HG02642 (cell line): Measurements from ENCODE around the gene KCNQ1OT1.

ENCODE experiments used
- ATAC-seq: cut with Tn5 transposase; IDR thresholded peaks from one replicate; pipeline ENCODE4 v1.9.1; 2021; ENCODE audit warnings: mild to moderate bottlenecking; ENCODE audit not compliant: unreplicated experiment, poor library complexity

KCNQ1OT1 gene

DNA sequence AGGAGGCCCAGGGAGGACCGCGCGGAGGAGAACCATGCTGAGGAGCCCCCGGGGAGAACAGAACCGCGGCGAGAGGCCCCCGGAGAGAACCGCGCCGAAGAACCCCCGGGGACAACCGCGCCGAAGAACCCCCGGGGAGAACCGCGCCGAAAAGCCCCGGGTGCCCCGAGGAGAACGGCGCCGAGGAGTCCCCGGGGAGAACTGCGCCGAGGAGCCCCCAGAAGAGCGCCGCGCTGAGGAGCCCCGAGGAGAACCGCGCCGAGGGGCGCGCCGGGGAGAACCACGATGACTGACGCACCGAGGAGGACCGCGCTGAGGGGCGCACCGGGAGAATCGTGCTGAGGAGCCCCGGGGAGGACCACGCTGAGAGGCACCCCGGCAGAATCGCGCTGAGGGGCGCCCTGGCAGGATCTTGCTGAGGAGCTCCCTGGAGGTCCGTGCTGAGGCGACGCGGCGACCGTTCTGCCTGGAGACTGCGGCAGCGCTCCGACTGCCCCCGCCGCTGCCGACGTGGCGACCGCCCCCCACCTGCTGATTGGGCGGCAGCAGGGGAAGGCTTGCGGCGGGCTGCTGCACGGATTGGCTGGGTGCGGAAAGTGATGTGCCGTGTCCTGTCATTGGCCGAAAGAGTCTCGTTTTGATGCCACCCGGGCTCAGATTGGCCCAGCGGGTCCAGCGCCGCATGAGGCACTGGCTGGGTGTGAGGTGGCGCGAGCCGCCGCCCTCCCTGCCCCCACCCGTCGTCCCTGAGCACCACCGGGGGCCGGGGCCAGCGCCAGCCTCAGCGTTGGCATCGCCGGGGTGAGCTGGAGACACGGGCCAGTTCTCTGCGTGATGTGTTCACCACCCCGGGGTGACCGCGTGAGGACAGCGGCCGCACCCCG is at the start of gene KCNQ1OT1:
Gene KCNQ1OT1 (minus strand): TSS at position 464 of the 884 bp plus-strand sequence.
- peak; percentile 91 for ATAC-seq

GRCh38 chr11:2748814-2749554 is 49.2 kb upstream of the KCNQ1OT1 start:
- no peak for ATAC-seq

GRCh38 chr11:2748061-2748813 is 48.4 kb upstream of the KCNQ1OT1 start:
- ATAC-seq, result no peak

- ATAC-seq, result no peak
Measured at GRCh38 chr11:2747248-2748027, 47.6 kb upstream of the KCNQ1OT1 start.

- ATAC-seq, result no peak
Measured at GRCh38 chr11:2746401-2747247, 46.8 kb upstream of the KCNQ1OT1 start.

- ATAC-seq, result no peak
Measured at GRCh38 chr11:2745511-2745910, 45.7 kb upstream of the KCNQ1OT1 start.

DNA sequence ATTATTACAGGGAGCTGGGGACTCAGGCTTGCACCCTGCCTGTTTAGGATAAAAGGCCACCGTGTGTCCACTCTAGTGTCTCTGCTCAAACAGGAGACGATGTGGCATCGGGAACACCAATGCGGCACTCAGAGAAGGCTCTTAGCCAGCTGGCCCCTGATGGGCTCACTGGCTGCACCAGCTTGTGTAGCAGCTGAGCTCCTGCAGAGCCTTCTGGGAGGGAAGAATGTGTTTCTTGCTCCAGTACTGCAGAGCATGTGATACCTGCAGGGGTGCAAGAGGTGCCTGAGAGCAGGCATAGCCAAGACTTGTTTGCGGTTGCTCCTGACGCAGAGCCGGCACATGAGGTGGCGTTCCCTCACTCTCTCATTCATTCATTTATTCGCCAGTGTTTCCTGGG is 44.4 kb upstream of the KCNQ1OT1 start:
- no peak for ATAC-seq

GRCh38 chr11:2743427-2744110 is 43.8 kb upstream of the KCNQ1OT1 start:
- no peak for ATAC-seq

- no peak for ATAC-seq
Measured at GRCh38 chr11:2742611-2743426, 43.0 kb upstream of the KCNQ1OT1 start.

- ATAC-seq, result no peak
Measured at GRCh38 chr11:2742201-2742600, 42.4 kb upstream of the KCNQ1OT1 start.

- ATAC-seq, result no peak
Measured at GRCh38 chr11:2741377-2742131, 41.8 kb upstream of the KCNQ1OT1 start.

- no peak for ATAC-seq
Measured at GRCh38 chr11:2741006-2741376, 41.2 kb upstream of the KCNQ1OT1 start.

- no peak for ATAC-seq
Measured at GRCh38 chr11:2740275-2740940, 40.6 kb upstream of the KCNQ1OT1 start.

DNA sequence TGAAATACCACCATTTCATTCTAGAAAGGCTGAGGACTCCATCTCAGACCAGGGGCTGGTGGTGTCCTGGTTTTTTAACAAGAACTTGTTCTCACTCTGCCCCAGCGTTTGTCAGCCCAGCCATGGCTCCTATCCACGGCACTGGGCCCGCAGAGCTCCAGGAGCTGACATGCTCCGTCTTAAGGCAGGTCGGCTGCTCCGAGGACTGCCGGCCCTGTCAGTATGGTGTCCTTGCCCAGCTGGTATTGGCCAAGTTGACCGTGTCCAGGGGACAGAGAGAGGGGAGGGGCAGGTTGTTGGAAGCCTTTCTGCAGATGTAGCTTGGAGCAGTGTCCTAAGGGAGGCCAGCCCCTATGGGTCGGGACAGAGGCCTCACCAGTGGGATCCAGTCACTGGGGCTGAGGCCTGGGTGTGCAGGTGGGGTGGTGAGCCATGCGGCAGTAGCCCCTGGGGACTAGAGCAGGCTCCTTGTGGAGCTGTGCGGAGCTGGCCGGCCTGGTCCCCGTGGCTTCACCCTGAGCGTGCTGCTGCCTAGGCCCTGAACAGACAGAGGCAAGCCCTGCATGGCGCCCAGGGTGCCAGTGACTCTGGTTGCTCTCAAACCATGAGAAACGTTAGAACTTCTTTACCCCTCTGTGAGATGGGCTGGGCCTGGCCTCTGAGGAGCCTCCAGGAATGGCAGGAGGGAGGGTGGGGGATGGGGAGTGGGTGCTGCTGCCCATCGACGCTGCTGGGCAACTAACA is 39.9 kb upstream of the KCNQ1OT1 start:
- ATAC-seq, result no peak

DNA sequence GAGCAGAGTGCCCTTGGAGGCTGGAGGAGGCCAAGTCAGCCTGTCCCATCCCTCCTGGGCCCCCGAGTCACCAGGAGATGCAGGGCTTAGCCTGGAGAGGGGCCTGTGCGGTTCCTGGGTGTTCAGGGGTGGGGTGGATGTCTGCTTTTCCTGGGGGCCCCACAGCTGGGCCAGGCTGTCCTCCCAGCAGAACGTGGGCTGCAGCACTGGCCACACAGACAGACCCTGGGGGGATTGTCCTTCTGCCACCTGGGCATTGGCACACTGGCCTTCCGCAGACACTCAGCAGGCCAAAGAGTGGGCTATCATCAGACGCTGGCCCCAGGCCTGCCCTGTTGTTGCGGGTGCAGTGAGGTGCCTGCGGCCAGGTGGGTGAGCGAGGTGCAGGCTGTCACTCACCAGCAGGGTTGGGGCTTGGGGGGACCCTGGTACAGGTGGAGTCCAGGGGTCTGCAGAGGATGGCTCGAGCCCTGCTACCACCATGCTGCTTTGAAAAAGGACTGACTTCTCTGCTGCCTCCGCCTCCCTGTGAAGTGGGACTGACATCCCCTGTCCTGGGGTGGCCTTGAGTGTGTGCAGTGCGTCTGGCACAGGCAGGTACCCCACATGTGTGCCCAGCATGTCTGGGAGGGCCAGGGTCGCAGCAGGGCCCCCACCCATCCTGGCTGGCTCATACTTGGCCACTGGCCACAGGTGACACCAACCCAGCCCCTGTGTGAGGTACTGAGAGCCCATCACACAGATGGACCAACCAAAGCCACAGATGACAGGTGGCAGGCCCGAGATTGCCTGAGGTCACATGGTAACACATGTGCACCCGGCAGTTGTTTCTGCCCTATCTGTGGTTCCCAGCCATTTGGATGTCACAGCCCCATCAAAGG is 39.0 kb upstream of the KCNQ1OT1 start:
- ATAC-seq, result no peak
